SH-SY5Y (cell line): Measurements from ENCODE around the gene PPP2R5C.

Source experiments
- GATA2 ChIP-seq: IDR thresholded peaks from 2 replicates; pipeline ENCODE4 v1.6.1; 2011; ENCODE audit warnings: mild to moderate bottlenecking, low read depth, low read length
- GATA3 ChIP-seq: IDR thresholded peaks from 2 replicates; pipeline ENCODE4 v1.6.1; 2011; ENCODE audit warnings: low read depth, mild to moderate bottlenecking, low read length, moderate library complexity

GRCh38 chr14:101920271-101920670 is 158.8 kb downstream of the PPP2R5C start:
- TF ChIP-seq GATA3 (no peak), GATA2 (no peak)
